ENCODE data around the gene SGMS1.

Gene SGMS1

GRCh38 chr10:50419091-50419490 lies 204.7 kb downstream of the SGMS1 start:
- no peak for DNase-seq (ENCODE audit: low spot score)
- no peak for TF ChIP-seq CTCF (IDR thresholded peaks at IDR 0.05; ENCODE audit: extremely low read depth, missing control alignments)

- no peak for TF ChIP-seq CTCF (IDR thresholded peaks at IDR 0.05; ENCODE audit: extremely low read depth, missing control alignments)
- peak; percentile 85 for DNase-seq (ENCODE audit: low spot score)
These were observed 205.6 kb downstream of the SGMS1 start for GRCh38 chr10:50417886-50418830.

DNA sequence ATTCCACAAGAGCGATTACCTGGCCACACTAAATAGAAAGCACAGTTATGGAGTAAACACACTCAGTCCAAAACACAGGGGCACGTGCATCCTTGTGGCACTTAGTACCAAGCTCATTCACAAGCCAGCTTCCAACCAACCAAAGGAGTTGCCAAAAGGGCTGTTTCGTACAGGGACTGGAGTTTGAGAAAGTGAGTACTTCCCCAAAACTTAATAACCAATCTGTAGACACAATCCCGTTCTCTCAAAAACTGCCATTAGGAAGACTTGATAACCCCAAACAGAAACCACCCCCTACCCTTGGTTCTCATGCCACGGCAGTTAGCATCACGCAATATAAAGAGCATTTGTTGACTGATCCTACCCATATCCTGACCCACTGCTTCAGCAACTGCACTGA lies 206.3 kb downstream of the SGMS1 start:
- peak; percentile 33 for DNase-seq (ENCODE audit: low spot score)
- no peak for TF ChIP-seq CTCF (IDR thresholded peaks at IDR 0.05; ENCODE audit: extremely low read depth, missing control alignments)

DNA sequence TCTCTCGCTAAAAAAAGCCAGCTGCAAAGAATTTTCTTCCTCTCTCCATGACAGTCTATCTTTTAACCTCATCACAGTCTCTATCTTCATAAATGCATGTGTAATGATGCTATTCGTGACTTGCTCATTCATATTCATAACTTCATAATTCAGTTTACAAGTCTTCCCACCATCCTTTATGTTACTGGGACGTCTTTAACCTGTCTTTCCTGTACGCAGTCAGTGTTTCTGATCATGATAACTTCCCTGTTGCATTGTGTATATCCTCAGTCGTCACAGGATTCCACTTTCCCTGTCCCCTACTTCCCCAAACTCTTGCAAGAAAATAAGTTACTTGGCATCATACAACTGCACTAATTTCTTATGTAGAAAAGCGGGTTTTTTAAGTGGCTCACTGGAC lies 206.9 kb downstream of the SGMS1 start:
- TF ChIP-seq CTCF (IDR thresholded peaks at IDR 0.05; ENCODE audit: extremely low read depth, missing control alignments) = no peak
- peak; percentile 30 for DNase-seq (ENCODE audit: low spot score)

- DNase-seq (ENCODE audit: low spot score) = peak; percentile 27
- TF ChIP-seq CTCF (IDR thresholded peaks at IDR 0.05; ENCODE audit: extremely low read depth, missing control alignments) = no peak
These were observed 207.5 kb downstream of the SGMS1 start for GRCh38 chr10:50416181-50416824.

DNA sequence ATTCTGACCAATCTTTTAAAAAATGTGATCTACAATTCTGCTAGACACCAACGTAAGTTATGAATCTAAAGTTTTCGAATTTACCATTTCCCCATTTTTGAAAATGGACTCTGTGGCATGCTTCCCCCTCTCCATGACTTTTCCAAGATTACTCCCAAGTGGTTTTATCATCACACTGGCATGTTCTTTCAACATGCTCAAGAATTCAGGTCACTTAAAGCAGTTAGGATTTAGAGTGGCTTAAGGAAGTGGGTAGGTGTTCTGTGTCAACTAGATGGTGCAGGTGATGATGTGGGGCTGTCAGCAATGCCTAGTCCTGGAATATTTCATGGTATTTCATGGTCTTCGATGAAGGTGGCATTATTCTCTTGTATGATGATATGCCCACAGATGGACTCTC lies 208.5 kb downstream of the SGMS1 start:
- no peak for DNase-seq (ENCODE audit: low spot score)
- no peak for TF ChIP-seq CTCF (IDR thresholded peaks at IDR 0.05; ENCODE audit: extremely low read depth, missing control alignments)

Data from GM20000 (cell line).